Stimulated activated CD4-positive, alpha-beta T cell treated with anti-CD3 and anti-CD28 coated beads, Interleukin-2, amount 100 ng/mL, for 48 hours (primary cell): ENCODE data around the gene ALKBH5.
"Not testable (repeated sequence)": the region's sequence is repeated elsewhere in the genome, so short reads cannot be mapped to it uniquely, and the experiment has no call there.

Experiments used
- DNase-seq, 2 donors: peaks; one replicate each; pipeline ENCODE4 v3.0.0-alpha.2; 2020

ALKBH5 gene

DNA sequence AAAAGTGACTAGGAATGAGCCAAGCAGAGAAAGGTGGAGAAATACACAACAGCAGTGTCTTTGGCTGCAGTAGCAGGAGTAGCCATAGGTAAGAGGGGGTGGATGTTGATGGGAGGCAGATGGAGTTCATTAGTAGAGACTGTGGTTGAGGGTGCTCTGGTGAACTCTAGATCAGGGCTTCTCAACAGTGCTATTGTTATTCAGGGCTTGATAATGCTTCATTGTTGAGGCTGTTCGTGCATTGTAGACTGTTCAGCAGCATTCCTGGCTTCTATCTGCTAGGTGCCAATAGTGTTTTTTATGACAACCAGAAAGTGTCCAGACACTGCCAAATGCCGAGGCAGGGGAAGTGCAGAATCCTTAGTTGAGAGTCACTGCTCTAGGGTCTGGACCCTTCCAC is 3.6 kb downstream of the ALKBH5 start:
- no peak for DNase-seq

DNA sequence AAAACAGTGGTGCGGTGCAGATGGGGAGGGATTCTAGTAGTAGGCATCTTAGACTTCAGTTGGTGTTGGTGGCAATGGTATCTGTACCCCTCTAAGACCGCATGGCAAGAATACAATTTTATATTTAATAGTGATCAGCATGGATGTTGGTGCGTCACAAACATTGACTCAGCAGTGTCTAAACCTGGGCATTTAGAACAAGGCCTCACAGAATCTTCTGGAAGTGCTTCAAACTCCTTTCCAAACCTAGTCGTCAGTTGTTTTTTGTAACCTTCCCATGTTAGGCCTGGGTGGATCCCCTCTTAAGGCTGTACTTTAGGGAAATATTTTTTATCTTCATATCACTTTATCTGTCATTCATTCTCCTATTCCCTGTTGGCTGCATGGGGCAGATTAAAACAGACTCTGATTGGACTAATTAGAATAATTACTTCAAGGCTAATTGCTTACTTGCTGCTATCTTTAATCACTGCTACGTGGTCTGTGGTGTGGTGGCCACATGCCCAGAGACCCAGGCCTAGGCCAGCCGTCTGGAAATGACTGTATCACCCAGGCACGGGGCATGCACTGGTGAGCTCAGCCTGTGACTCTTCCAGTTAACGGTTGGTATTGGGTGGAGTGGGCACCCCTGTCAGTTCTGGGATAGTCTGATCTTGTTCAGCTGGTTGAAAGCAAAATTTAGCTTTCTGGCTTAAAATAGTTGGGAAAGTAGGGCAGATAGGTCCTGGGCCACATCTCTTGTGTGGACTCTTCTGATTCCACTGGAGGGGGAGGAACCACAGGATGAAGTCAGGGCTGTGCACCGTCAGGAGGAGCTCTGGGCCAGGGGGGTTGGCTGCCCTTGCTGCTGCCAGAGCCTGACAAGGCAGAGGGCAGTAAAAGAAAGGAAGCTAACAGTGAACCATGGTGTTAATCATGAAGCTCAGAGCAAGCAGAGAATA is 4.5 kb downstream of the ALKBH5 start:
- DNase-seq = no peak

DNA sequence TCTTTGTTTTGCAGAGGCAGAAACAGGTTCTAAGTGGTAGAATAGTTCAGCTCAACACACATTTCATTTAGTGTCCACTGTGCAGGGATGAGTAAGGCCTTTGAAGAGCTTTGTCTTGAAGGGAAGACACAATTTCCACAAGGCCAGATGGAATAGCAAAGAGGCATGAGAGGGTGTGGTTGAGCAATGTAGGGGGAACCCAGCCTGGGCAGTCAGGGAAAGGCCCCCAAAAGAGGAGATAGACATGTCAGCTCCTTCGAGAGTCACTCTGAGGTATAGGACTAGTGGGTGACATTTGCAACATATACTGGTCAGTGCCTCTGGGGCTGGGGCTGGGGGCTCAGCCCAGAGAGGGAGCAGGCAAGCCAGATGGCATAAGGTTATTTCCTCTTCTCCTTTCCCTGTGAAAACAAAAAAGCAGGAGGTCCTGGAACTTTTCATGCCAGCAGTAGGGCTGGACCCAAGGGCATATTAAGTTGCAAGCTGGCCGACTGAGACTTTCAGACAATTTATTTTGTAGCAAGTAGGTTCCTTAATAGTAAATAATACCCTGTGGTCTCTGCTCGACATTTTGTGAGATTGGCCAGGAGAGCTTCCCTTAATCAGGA is 7.1 kb downstream of the ALKBH5 start:
- DNase-seq = no peak

DNA sequence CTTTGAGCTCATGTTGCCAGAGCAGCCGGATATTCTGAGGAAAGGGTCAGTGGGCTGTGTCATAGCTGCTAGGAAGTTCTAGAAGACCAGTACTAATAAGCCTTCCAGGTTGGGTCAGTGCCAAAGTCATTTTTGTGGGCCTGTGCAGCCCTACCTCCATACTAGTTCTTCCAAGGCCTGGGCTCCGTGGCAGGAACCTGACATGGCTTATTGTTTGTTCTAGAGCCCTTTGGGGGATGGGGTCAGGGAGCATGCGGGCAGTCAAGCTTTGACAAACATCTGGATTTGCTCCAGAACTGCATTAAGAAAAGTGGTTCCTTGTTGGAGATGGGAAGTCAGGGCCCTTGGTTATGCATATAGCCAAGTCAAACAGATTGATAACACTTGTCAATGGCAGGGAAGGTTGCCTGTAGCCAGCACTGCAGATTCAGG is 7.6 kb downstream of the ALKBH5 start:
- DNase-seq = no peak

DNA sequence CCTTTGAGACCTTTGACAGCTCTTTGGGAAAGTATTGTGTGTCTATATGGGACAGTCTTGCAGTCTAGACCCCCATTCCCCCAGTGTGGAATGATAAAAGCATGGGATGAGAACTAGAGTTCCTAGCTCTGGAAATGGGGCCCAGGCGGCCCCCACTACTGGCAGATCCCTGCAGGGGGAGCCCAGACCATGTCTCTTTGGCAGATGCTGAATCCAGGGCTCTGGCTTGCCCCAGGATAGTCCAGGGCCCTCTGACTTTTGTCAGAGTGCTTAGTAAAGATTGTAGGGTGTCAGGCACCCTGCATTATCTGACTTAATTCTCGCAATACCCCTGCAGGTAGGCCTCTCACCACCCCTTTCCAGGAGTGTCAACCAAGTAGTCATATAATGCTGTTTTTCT is 8.3 kb downstream of the ALKBH5 start:
- DNase-seq = no peak

DNA sequence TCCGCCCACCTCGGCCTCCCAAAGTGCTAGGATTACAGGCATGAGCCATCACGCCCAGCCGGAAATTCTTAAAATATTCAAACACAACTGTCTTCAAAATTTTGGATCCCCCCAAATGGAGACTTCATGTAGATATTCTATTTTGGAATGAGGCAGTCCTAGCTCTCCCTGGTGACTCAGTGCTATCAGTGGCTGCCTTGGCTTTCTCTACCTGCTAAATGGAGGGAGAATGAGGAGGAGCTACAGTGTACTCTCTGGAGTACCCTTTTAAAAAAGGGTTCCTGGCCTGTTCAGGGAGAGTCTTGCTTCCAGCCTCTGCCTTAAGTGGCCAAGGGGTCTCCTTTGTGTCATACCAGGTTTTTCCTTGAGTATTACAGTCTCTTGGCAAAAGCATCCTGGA is 10.8 kb downstream of the ALKBH5 start:
- no peak for DNase-seq

DNA sequence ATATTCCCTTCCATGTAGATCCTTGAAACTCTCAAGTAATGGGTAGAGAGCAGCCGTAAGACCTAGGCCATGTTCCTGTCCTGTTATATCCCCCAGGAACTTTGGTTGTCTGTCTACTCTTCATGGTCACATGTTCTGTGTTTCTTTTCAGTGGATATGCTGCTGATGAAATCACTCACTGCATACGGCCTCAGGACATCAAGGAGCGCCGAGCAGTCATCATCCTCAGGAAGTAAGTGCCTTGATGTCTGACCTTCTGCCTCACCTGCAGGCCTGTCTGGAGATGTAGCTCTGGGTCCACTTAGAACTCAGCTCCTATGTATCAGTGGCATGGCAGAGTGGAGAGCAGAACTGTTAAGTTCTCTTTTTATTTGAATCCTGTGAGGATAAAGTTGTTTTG is 11.2 kb downstream of the ALKBH5 start:
- no peak for DNase-seq

DNA sequence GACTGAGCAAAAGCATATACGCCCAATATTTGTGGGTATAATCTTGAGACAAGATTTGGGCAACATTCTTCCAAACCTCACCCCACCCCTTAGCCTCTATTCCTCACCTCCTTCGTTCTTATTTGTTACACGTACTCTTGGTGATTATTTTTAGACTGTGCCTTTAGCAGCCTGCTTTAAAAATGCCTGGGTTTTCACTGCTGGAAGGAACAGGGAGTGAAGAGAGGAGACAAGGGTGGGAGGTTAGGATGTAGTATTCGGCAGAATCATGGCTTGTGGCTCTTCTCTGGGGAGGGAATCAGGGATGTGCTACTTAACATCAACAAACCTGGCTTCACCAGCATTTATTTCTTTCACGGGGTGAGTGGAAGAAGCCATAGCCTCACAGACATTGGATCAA is 11.6 kb downstream of the ALKBH5 start:
- DNase-seq = no peak

DNA sequence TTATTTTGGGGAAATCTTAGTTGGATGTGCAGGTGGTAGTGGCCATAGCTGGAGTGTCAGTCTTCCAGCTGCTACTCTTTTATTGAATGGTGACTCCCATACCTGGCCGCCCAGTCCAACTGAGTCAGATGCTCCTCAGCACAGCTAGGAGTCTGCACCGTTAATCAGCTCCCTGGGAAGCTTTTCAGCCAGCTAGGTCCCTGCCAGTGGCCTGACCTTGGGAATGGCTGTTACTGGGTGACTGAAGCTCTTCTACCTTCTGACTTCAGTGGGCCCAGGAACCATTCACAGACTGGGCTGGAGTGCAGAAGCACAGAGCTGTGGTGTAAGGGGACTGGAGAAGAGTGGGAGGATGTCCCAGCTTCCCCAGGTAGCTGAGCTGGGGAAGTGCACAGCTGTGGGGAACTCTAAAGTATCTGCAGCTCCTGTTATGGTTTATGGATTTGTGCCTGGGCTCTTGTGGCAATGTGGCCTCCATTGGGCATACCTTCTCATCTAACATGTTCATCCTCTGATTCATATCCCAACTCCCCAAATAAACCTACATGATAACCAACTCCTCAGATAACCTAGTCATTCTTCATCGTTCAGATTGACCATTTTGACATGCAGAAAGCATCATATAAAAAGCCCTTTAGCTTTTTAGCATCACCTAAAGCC is 14.0 kb downstream of the ALKBH5 start:
- DNase-seq = no peak

DNA sequence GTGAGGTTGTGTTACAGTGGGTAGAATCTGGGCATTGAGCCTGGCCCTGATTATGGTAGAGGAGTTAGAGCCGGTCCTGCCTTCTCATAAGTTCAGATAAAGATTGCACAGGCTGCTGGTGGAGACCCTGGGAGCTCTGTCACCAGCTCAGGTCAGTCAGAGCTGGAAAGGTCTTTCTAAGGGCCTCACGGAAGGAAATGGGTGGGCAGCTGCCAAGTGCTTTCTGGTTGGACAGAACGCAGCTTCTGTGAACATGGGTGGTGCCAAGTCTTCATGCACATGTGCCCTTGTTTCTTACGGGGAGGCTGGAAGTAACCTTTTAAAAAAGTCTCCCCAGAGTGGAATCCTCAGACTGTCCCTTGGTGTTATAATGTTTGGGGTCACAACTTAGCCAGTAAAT is 14.9 kb downstream of the ALKBH5 start:
- no peak for DNase-seq

DNA sequence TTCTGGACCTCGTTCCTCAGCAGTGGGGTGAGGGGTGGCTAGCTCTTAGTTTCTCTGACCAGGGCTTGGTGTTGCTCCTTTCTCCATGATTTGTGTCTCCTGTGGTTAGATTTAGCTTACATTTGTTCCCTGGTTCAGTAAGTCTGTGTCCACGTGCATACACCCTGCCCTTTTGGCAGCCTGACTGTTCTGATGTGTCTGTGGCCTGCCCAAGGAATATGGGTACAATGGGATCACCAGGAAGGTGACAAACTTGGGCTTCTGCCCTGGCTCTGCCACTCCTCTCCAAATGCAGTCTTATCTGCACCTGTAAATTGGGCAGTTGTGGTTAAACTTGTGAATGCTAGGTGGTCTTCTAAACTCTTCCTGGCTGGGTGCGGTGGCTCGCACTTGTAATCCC is 17.5 kb downstream of the ALKBH5 start:
- no peak for DNase-seq

DNA sequence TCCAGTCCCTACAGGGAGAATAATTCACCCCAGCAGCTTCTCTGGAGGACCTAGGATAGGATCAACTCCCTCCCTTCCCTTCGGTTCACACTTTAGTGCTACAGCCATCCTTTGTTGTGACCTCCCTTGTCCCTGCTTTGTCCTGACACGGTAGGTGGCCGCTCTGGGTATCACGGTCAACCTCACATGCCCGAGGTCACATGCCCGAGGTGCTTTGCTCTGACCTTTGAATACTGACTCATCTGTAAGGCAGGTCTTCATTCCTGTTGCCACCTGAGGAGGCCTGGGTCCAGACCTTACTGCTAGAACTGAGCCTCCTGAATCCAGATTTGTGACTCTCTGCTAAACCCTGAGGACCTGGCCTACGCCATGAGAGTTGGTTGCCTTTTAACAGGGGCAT is 19.7 kb downstream of the ALKBH5 start:
- no peak for DNase-seq

DNA sequence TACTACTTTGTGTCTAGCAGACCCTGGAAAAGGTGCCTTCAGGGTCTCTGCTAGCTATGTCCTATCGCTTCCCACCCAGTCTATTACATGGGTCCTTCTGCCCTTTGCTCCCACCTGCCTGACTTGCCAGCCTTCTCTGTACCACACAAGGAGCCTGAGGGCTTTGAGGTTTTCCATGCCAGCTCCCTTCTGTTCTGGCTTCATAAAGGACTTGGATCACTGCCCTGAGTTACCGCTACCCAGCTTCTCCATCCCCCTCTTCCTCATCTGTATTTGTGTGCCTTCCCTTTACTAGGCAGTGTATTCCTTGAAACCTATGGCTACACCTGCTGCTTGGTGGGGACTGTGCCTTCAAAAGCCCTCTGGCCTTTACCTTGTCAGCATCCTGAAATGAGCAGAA is 22.2 kb downstream of the ALKBH5 start:
- no peak for DNase-seq

DNA sequence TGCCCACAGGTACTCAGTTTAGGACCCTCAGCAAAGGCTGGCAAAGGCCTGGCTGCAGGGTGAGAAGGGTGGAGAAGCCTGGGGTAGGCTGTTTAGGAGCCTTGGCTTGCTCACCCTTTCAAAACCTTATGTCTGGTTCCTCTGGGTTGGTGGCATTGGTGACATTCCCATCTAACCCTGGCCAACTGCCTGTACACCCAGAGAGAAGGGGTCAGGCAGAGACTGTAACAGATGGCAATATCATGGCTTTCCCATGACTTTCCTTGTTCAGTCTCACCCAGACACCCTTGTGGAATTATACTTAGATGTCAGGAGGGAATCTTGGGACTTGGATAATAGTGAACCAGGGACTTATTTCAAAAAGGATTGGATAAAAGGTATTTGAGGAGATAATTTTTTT is 23.3 kb downstream of the ALKBH5 start:
- no peak for DNase-seq

DNA sequence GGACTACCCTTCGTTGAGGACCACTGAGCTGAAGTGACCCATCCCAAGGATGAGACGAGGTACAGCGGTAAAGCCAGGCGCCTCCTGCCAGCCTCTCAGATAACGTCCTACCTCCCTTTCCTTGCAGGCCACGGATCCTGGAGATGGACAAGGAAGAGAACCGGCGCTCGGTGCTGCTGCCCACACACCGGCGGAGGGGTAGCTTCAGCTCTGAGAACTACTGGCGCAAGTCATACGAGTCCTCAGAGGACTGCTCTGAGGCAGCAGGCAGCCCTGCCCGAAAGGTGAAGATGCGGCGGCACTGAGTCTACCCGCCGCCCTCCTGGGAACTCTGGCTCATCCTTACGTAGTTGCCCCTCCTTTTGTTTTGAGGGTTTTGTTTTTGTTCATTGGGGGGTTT is 24.5 kb downstream of the ALKBH5 start:
- DNase-seq = no peak

DNA sequence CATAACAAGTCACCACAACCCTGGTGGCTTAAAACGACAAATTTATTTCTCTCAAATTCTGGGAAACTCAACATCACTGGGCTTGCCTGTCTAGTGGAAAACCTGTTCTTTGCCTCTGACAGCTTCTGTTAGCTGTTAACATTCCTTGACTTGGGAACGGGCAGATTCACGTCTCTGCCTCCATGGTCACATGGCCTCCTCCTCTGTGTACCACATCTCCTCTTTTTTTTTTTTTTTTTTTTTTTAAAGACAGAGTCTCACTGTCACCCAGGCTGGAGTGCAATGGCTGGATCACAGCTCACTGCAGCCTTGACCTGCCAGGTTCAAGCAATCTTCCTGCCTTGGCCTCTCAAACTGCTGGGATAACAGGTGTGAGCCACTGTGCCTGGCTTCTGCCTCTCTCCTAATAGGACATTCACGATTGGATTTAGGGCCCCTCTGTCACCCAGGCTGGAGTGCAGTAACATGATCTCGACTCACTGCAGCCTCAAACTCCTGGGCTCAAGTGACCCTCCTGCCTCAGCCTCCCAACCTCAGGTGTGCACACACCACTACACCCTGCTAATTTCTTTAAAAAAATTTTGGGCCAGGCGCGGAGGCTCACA is 30.1 kb downstream of the ALKBH5 start:
- no peak for DNase-seq

DNA sequence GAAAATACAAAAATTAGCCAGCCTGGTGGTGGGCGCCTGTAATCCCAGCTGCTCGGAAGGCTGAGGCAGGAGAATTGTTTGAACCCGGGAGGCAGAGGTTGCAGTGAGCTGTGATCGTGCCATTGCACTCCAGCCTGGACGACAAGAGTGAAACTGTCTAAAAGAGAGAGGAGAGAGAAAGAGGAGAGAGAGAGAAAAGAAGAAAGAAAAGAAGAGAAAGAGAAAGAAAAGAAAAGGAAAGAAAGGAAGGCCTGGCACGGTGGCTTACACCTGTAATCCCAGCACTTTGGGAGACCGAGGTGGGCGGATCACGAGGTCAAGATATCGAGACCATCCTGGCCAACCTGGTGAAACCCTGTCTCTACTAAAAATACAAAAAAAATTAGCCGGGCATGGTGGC is 33.3 kb downstream of the ALKBH5 start:
- DNase-seq = not testable (repeated sequence)

DNA sequence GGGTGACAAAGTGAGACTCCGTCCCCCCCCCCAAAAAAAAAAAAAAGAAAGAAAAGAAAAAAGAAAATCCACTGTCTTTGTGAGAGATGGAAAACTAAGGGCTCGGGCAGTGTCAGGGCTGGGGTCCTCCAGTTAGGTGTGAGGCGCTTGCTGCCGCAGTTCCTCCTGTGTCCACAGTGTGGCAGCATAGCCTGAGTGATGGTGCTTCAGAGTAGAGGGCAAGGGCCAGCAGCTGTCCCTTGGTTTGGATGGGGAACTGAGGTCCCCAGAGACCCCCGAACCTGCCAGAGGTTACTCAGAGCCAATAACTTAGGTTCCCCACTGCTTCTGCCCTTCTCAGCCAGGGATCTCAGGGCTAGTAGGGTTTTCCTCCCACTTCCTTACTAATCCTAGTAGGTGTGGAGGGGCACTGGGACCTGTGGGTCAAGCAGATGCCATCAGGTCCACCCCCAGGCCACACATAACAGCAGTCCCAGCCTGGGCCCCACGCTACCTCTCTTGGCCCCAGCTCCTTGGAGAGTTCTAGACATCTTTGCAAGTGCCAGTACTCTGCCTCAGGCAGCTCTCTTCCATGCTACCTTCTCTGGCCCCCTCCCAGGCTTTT is 33.9 kb downstream of the ALKBH5 start:
- peak; percentile 69 to 82 for DNase-seq

DNA sequence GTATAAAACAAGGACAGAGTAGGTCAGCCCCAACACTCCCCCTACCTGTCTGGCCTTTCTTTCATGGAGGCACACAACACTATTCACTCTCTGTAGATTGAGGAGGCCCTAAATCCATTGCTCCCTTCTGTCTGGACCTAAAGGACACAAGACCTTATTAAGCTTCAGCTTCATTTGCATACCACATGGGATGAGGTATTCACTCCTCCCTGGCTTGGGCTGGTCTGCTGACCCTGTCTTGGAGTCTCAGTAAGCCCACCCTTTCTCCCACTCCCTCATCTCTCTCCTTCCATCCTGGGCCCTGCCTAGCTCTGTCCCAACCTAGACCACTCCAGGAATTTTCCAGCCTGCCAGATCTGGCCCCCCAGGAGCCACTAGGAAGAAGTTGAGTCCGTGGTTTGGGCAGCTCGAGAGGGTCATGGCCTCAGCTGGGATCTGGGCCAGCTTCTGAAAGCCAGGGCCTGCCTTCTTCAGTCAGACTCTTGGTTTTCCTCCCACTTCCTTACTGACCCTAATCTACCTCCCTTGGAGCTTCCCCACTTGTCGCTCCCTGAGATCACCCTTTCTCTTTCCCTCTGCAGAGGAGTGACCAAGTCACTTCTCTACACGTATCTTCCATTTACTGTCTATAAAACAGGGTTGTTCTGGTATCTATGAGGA is 35.3 kb downstream of the ALKBH5 start:
- DNase-seq = no peak

DNA sequence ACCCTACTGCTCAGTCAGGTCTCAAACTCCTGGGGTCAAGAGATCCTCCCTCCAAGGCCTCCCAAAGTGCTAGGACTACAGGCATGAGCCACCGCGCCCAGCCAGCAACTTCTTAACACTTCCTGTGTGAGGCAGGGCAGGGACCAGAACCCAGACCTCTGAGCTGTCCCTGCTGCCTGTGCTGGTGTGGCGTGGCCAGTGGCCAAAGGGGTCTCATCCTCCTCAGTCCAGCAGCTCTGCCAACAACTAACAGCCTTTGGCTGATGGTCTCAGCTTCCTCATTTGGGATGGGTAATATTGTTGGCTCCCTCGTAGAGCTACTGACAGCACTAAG is 40.4 kb downstream of the ALKBH5 start:
- DNase-seq = no peak

DNA sequence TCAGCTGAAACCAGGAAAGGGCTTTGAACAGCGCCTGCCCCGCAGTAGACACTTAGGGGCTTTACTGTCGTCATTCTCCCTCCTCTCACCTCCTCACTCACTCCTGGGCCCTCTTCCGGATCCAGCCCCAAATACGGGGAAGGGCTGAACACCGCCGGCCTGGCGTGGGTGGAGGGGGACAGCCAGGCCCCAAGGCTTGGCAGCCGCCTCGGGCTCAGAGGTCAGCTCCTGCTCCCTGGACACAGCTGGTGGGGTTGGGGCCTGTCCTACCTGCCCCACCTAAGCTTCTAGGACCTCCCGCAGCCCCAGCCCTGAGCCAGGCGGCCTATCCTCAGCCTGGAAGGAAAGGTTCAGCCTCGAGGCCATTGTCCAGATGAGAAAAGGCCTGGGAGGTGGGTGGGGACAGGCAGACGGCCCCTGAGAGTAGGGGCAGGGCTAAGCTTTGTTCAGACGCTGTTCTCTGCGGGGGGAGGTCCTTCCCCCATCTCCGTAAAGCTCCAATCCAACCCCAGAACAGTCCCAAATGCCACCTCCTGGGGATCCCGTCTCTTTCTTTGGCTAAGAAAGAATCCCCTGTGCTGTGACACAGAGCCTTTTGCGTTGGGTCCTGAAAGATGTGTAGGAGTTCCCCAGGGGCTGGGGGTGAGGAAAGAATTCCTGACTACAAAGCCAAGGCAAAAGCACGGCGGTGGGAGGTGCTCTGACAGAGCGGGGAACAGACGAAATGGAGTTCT is 40.9 kb downstream of the ALKBH5 start:
- DNase-seq = no peak

DNA sequence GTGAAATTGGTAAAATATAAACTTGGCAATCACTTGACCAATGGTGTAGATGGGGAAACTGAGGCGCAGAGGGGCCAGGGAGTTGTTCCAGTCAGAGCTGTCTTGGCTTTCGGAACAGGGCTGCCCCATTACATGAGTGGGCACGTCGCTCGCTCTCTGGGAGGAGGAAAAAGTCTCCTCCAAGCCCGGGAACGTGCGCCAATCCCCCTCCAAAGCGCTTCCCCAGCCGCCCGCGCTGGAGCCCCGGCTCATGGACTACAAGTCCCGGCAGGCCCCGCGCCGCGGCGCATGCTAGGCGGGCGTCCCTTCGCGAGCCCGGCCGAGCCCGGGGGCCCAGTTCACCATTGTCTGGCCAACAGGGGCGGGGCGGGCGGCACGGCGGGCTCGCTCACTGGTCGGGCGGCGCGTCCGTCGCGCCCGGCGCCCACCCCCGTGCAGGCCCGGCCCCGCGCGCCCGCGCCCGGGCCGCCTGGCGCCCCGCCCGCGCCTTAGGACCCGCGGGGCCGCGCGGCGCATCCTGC is 41.6 kb downstream of the ALKBH5 start, which contains the start of gene LLGL1:
LLGL1 (plus strand) TSS at position 515 of the 521 bp plus-strand sequence. CDS start 48 bp downstream, outside the sequence.
- DNase-seq = peak; percentile 95 to 97
